ENCODE results near the gene KIF13A.
"Not testable (repeated sequence)": the region's sequence is repeated elsewhere in the genome, so short reads cannot be mapped to it uniquely, and the experiment has no call there.

KIF13A gene

GRCh38 chr6:17930321-17930993 lies 57.0 kb downstream of the KIF13A start:
- no peak for DNase-seq

- DNase-seq = no peak
These were observed 58.7 kb downstream of the KIF13A start for GRCh38 chr6:17928514-17929430.

DNA sequence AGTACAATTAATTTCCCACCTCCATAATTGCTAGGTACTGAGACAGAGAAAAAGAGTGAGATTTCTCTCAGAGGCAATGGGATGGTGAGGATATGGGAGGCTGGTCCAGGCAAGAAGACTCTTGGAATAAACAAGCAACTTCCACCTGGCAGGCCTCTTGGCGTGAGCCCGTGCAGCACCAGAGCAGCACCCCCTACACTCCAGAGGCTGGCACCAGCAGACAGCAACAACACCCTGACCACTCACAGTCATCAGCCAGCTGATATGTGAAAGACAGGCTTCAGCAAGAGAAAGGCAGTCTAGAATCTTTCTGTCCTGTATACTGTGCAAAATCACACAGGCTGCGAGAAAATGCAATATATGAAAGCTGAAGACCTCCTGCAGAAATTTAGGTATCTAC lies 59.7 kb downstream of the KIF13A start:
- no peak for DNase-seq

- no peak for DNase-seq
These were observed 64.0 kb downstream of the KIF13A start for GRCh38 chr6:17923401-17923863.

GRCh38 chr6:17921454-17921853 lies 66.0 kb downstream of the KIF13A start:
- DNase-seq = no peak

GRCh38 chr6:17919496-17919895 lies 67.9 kb downstream of the KIF13A start:
- no peak for DNase-seq

DNA sequence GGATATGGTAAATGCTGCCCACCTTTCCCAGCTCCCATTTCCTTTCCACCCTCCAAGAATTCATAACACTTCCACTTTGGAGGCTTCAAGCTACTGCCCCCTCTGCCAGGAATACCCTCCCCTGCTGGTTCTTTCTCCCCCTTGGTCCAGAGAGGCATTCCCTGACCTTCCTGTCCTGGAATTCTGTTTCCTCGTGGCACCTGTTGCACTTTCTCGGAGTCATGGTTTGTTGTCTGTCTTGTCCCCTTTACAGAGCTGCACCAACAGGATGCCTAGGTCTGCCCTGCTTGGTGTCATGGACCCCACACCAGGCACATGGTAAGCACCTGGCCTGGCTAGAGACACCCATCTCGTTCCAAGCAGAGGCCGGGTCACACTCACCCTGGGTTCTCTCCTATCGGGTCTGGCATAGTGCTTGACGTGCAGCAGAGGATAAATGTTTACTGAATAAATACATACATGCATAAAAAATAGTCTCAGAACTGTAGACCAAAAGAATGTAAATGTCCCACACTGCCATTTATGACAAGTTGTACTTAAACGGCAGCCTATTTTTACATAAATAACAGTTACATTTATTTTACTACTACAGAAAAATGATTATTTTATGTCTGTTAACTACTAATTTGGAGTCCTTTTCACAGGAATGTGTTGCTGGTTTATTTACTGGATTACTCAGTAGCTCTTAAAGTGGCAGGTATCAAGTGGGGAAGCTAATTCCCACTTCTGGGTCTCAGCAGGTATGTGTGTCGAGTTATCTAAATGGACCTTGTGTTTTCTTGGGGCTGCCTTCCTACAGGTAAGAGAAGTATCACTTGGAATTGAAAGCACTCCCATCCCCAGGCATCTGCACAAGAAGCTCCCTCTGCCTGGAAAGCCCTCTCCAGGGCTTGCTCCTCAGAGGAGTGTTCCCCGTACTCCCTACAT lies 69.3 kb downstream of the KIF13A start:
- no peak for DNase-seq

DNA sequence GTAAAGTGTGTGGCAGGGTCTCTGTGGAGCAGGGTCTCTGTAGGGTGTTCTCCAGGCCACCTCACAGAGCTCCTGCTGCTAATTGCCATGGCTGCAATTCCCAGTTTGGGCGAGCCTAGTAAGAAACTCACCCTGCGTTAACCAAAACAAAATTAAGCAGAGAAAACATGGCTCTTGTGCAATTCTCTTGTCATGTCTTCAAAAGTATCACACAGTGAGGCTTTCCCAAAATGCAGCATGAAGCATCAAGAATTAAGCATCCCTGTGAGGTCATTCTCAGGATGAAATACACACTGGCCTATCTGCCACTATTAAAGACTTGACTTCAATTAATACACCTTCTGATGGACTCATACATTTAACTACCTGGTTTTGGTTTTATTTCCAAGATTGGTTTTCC lies 72.8 kb downstream of the KIF13A start:
- no peak for DNase-seq

DNA sequence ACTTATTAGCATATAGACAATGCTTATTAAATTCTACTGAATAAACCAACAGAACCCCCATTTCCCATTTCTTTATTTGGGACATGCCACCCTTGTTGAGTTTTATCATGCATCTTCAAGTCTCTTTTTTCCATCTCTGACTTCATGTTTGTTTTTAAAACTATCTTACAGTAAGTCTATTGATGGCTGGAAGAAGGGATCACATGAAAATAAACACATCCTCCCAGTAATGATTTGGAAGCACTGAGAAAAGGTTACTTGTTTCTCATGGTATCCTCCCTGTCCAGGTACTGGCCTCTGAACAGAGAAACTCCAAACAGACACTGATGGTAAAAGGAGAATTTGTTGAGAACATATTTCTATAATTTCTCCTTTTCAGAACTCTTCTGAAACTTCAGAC lies 74.9 kb downstream of the KIF13A start:
- no peak for DNase-seq

- DNase-seq = not testable (repeated sequence)
These were observed 75.8 kb downstream of the KIF13A start for GRCh38 chr6:17911656-17912055.

- DNase-seq = no peak
These were observed 77.2 kb downstream of the KIF13A start for GRCh38 chr6:17910189-17910588.

GRCh38 chr6:17908831-17909230 lies 78.6 kb downstream of the KIF13A start:
- DNase-seq = no peak

- peak; percentile 8 for DNase-seq
These were observed 79.8 kb downstream of the KIF13A start for GRCh38 chr6:17907406-17908229.

- DNase-seq = no peak
These were observed 81.5 kb downstream of the KIF13A start for GRCh38 chr6:17905611-17906592.

- DNase-seq = no peak
These were observed 82.8 kb downstream of the KIF13A start for GRCh38 chr6:17904491-17905120.

- DNase-seq = no peak
These were observed 84.5 kb downstream of the KIF13A start for GRCh38 chr6:17902974-17903373.

DNA sequence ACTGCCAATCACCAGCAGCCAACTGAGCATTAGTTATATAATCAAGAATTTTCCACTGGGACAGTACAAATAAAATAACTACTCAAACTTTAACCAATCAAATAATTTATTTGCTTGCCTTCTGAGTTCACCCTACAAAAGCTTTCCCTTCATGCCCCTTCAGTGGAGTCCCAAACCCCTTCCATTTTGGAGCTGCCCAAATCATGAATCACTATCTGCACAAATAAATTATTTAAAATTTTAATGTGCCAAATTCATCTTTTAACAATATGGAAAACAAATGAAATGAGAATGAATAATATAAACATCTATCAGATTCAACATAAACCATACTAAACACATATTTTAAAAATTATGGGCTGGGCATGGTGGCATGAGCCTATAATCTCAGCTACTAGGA lies 85.9 kb downstream of the KIF13A start:
- DNase-seq = no peak

DNA sequence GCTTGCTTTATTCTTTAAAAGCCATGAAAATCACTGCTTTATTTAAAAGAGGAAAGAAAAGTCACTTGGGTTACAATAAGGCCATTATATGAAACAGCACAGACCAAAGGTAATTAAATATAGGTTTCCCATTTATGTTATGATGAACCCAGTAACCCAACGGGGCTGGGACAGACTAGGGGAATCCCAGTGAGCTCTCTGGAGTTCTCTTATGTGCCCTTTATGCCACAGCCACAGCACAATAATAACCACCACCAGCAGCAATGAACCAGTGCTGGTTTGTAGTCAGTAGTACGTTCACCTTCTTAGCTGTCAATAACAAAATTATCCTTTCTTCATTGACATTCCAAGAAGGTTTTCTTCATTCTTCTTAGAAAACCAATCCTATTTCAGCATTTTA lies 87.4 kb downstream of the KIF13A start:
- DNase-seq = no peak

DNA sequence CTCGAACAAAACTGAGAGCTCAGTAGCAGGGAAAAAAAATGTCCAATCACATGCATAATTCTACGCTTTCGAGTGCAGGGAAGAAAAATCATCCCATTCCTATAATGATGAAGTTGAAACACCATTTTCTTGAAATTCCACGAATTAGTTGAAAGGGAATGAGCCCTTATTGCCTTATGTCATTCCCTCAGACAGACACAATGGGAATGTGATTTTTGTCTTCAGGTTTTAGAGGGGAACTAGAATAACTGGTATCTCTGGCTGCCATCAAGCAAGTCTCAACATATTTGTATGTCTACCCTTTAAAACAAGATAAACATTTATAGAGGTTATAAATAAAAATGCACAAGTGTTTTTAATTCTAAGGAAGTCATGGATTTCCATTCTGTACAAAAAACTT lies 87.9 kb downstream of the KIF13A start:
- DNase-seq = no peak

DNA sequence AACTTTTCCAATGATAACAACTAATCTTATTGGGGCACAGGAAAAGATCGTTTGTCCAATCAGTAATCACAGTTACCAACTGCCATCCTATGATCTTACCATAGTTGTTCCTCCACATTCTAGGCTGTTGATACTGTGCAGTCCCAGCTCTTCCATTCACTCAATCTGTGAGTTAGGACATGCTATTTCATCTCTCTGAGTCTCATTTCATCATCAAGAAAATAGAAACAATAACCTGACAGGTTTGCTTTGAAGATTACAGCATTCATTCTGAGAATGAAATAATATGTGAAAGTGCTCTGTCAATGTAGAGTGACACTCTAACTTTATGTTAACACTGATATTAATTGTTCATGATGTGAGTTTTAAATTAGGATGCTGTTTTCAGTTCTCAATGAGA lies 89.8 kb downstream of the KIF13A start:
- DNase-seq = no peak
